CD14-positive monocyte (primary cell): ENCODE data around the gene SRC. TPM values are rescaled to one million over a fixed set of nuclear protein-coding genes. Genes with fewer than 3 reads are reported as not detected.

ENCODE experiments used
- DNase-seq, 3 donors: peaks; one replicate each; pipeline ENCODE4 v3.0.0-alpha.2; 2011 to 2022
- H2AFZ ChIP-seq: 2 replicates; pipeline ENCODE4 v1.6.0; 2012; ENCODE audit warnings: mild to moderate bottlenecking, low read depth, low read length, inconsistent platforms; ENCODE audit not compliant: insufficient read depth, poor library complexity, severe bottlenecking
- H3K27ac ChIP-seq, 2 donors: 1 replicate in 1 of 2; 2 replicates in 1 of 2; pipeline ENCODE4 v1.5.1; 2012 to 2013; ENCODE audit warnings: low read length in 2 of 2, control low read depth in 1 of 2, inconsistent platforms in 1 of 2, low read depth in 1 of 2, mild to moderate bottlenecking in 1 of 2
- H3K27me3 ChIP-seq, 2 donors: one replicate each; pipeline versions ENCODE4 v1.6.0 to v1.6.1; 2011 to 2013; ENCODE audit warnings: low read length in 2 of 2; ENCODE audit not compliant: control insufficient read depth in 2 of 2, insufficient read depth in 2 of 2
- H3K36me3 ChIP-seq, 2 donors: replicated peaks in 1 of 2; 1 replicate in 1 of 2; 2 replicates in 1 of 2; pipeline versions ENCODE4 v1.5.1 to v1.6.1; 2012 to 2013; ENCODE audit warnings: low read length in 2 of 2, control low read depth in 1 of 2, inconsistent platforms in 1 of 2, mild to moderate bottlenecking in 1 of 2; ENCODE audit not compliant: insufficient read depth in 2 of 2, control insufficient read depth in 1 of 2
- H3K4me1 ChIP-seq, 2 donors: 1 replicate in 1 of 2; 2 replicates in 1 of 2; pipeline versions ENCODE4 v1.5.1 to v1.6.1; 2012 to 2013; ENCODE audit warnings: low read length in 2 of 2, control low read depth in 1 of 2, inconsistent platforms in 1 of 2, mild to moderate bottlenecking in 1 of 2, moderate library complexity in 1 of 2; ENCODE audit not compliant: insufficient read depth in 2 of 2, control insufficient read depth in 1 of 2
- H3K4me2 ChIP-seq: replicated peaks from 2 replicates; pipeline ENCODE3; 2012; ENCODE audit warnings: low read length, moderate library complexity, mild to moderate bottlenecking; ENCODE audit not compliant: poor library complexity, severe bottlenecking; ENCODE audit errors: extremely low read depth
- H3K4me3 ChIP-seq, 3 experiments: fragments of 200-600 bp in 1 of 3; sonication (generic) in 1 of 3; replicated peaks in 1 of 3; 1 replicate in 2 of 3; 2 replicates in 1 of 3; pipeline ENCODE4 v1.5.1; 2011 to 2013; ENCODE audit warnings: low read length in 3 of 3, mild to moderate bottlenecking in 3 of 3, control low read depth in 2 of 3, low read depth in 2 of 3, inconsistent platforms in 1 of 3, moderate library complexity in 1 of 3
- H3K79me2 ChIP-seq: 2 replicates; pipeline ENCODE4 v1.6.0; 2012; ENCODE audit warnings: mild to moderate bottlenecking, control low read depth, inconsistent platforms, low read length, moderate library complexity; ENCODE audit not compliant: insufficient read depth
- H3K9ac ChIP-seq: 2 replicates; pipeline ENCODE4 v1.6.0; 2017; ENCODE audit warnings: low read length, mild to moderate bottlenecking; ENCODE audit not compliant: insufficient read depth, poor library complexity, severe bottlenecking
- H3K9me3 ChIP-seq, 2 donors: replicated peaks in 1 of 2; 1 replicate in 1 of 2; 2 replicates in 1 of 2; pipeline versions ENCODE4 v1.5.1 to v1.6.1; 2012 to 2013; ENCODE audit warnings: low read length in 2 of 2, control low read depth in 1 of 2; ENCODE audit not compliant: control insufficient read depth in 1 of 2, insufficient read depth in 1 of 2
- H4K20me1 ChIP-seq: 2 replicates; pipeline ENCODE4 v1.6.0; 2012; ENCODE audit warnings: mild to moderate bottlenecking, low read length, control low read depth, moderate library complexity; ENCODE audit not compliant: insufficient read depth
- H3K27ac Mint-ChIP-seq, 7 donors: one replicate each; pipeline ENCODE4 v1.8.0; 2020; ENCODE audit warnings: mild to moderate bottlenecking in 7 of 7, mixed read lengths in 7 of 7, moderate library complexity in 6 of 7, inconsistent platforms in 2 of 7
- H3K27me3 Mint-ChIP-seq, 3 donors: one replicate each; pipeline ENCODE4 v1.8.0; 2021 to 2022; ENCODE audit warnings: low read depth in 3 of 3, mild to moderate bottlenecking in 3 of 3, mixed read lengths in 3 of 3, moderate library complexity in 3 of 3, inconsistent platforms in 1 of 3
- H3K36me3 Mint-ChIP-seq, 2 donors: one replicate each; pipeline ENCODE4 v1.8.0; 2020; ENCODE audit warnings: mixed read lengths in 2 of 2, inconsistent platforms in 1 of 2, mild to moderate bottlenecking in 1 of 2
- H3K4me1 Mint-ChIP-seq: one replicate; pipeline ENCODE4 v1.8.0; 2020; ENCODE audit warnings: mild to moderate bottlenecking, mixed read lengths
- H3K4me3 Mint-ChIP-seq, 2 donors: one replicate each; pipeline ENCODE4 v1.8.0; 2020; ENCODE audit warnings: mild to moderate bottlenecking in 2 of 2, mixed read lengths in 2 of 2, moderate library complexity in 1 of 2
- H3K9me3 Mint-ChIP-seq, 7 donors: one replicate each; pipeline ENCODE4 v1.8.0; 2020 to 2022; ENCODE audit warnings: mixed read lengths in 7 of 7, mild to moderate bottlenecking in 6 of 7, moderate library complexity in 6 of 7, inconsistent platforms in 2 of 7
- CTCF ChIP-seq: fragments of 200-600 bp; IDR thresholded peaks from one replicate; pipeline ENCODE4 v1.8.0; 2022; ENCODE audit warnings: antibody characterized with exemption, mild to moderate bottlenecking
- WGBS: methylation state at CpG from one replicate; pipeline ENCODE4 v1.1.5; 2013; ENCODE audit warnings: missing lambda C conversion rate; ENCODE audit not compliant: insufficient coverage; 5-methylcytosine and 5-hydroxymethylcytosine counted together
- intact Hi-C, 2 donors: fragments of 100-400 bp; cut with micrococcal nuclease; formaldehyde crosslinking; loops; one replicate each; pipeline versions ENCODE4 v1.15.0 to v1.15.1; 2023
- polyA plus RNA-seq, 3 donors: library from polyadenylated mRNA; depleted of rRNA in 1 of 3; unstranded in 2 of 3; stranded (reverse) in 1 of 3; fragments of 300-500 nt in 2 of 3; fragments of >200 nt in 1 of 3; fragmentation: Illumina TruSeq in 2 of 3; gene quantifications; 1 replicate in 2 of 3; 2 replicates in 1 of 3; pipeline ENCODE4 v1.2.3, GENCODE V29; 2012 to 2021

SRC gene
- polyA plus RNA-seq, 3 donors, result 4.9 to 55.1 (median 6.8) TPM

GRCh38 chr20:37365760-37366638 lies 20.1 kb downstream of the SRC start:
- peak overlapping the region; percentile 54 for H3K4me2 ChIP-seq
- H3K4me3 ChIP-seq, result peak overlapping the region in 1 of 3 experiments; percentile 52
- H4K20me1 ChIP-seq, result peaks cover 9% of the 10 kb centered on the region
- H3K4me1 ChIP-seq, result peaks cover 38 to 46% of the 10 kb centered on the region in 2 donors
- Mint-ChIP-seq H3K27ac (peak overlapping the region; percentile 86 to 95 (median 93)), H3K4me1 (peaks cover 36% of the 10 kb centered on the region), H3K27me3 (peaks cover 0 to 3% (median 2%) of the 10 kb centered on the region in 3 donors), H3K36me3 (peaks cover 33 to 40% of the 10 kb centered on the region in 2 donors), H3K9me3 (no peaks in the 10 kb centered on the region), H3K4me3 (peak overlapping the region; percentile 9 to 78)
- peak overlapping the region; percentile 11 for H3K9ac ChIP-seq
- no peak for TF ChIP-seq CTCF
- peak overlapping the region; percentile 13 to 90 for H3K27ac ChIP-seq
- no peaks in the 10 kb centered on the region for H3K27me3 ChIP-seq
- intact Hi-C loops, result loop anchor here in 1 of 2 donors (5.0 kb wide), 1 partner anchor 34 kb away; no protein-coding TSS in a partner anchor
- DNase-seq, result peak; percentile 69 to 85 (median 82)
- no CpG with 5 or more reads among the region's 6 CpGs for WGBS
- H2AFZ ChIP-seq, result no peak overlapping the region
- peaks cover 0 to 12% of the 10 kb centered on the region in 2 donors for H3K36me3 ChIP-seq
- H3K79me2 ChIP-seq, result no peaks in the 10 kb centered on the region
- no peaks in the 10 kb centered on the region for H3K9me3 ChIP-seq

- peaks cover 38 to 46% of the 10 kb centered on the region in 2 donors for H3K4me1 ChIP-seq
- no peaks in the 10 kb centered on the region for H3K9me3 ChIP-seq
- H3K27me3 ChIP-seq, result no peaks in the 10 kb centered on the region
- no peak overlapping the region for H2AFZ ChIP-seq
- WGBS, result no CpG with 5 or more reads among the region's 2 CpGs
- peak overlapping the region in 1 of 3 experiments; percentile 52 for H3K4me3 ChIP-seq
- no peak for TF ChIP-seq CTCF
- no peaks in the 10 kb centered on the region for H3K79me2 ChIP-seq
- H3K9ac ChIP-seq, result no peak overlapping the region
- peak overlapping the region; percentile 54 for H3K4me2 ChIP-seq
- intact Hi-C loops, result loop anchor here in 1 of 2 donors (5.0 kb wide), 1 partner anchor 34 kb away; no protein-coding TSS in a partner anchor
- Mint-ChIP-seq H3K27ac (peak overlapping the region; percentile 86 to 95 (median 93)), H3K36me3 (peaks cover 33 to 42% of the 10 kb centered on the region in 2 donors), H3K4me1 (peaks cover 36% of the 10 kb centered on the region), H3K4me3 (peak overlapping the region in 1 of 2 donors; percentile 78), H3K27me3 (peaks cover 0 to 3% (median 2%) of the 10 kb centered on the region in 3 donors), H3K9me3 (no peaks in the 10 kb centered on the region)
- peaks cover 0 to 12% of the 10 kb centered on the region in 2 donors for H3K36me3 ChIP-seq
- DNase-seq, result peak in 1 of 3 donors; percentile 39
- H3K27ac ChIP-seq, result peak overlapping the region; percentile 52 to 90
- H4K20me1 ChIP-seq, result peaks cover 6% of the 10 kb centered on the region
Measured at GRCh38 chr20:37366743-37367142, 20.8 kb downstream of the SRC start.
